ENCODE data around the gene EXD3. TPM values are rescaled to one million over a fixed set of nuclear protein-coding genes. Genes with fewer than 3 reads are reported as not detected.
"Not testable (repeated sequence)": the region's sequence is repeated elsewhere in the genome, so short reads cannot be mapped to it uniquely, and the experiment has no call there.

EXD3 gene
- total RNA-seq: 8.2 and 9.6 TPM in 2 replicates

- intact Hi-C loops (cut with micrococcal nuclease): loop anchor here (1.0 to 10.0 kb wide), 4 partner anchors 22 to 1178 kb away; partner anchors contain the start of genes ARRDC1 and QSOX2
Measured at GRCh38 chr9:137422604-137423513, at the start of gene EXD3, which contains the start of gene NOXA1. EXD3 (minus strand) TSS chr9:137423162; CDS start chr9:137395357, 27,805 bp downstream. NOXA1 (plus strand) TSS chr9:137423393; CDS start chr9:137423530, 137 bp downstream.

GRCh38 chr9:137470785-137471184 lies 47.8 kb upstream of the EXD3 start:
- intact Hi-C loops (cut with micrococcal nuclease): no loop called here

GRCh38 chr9:137467896-137468295 lies 44.9 kb upstream of the EXD3 start:
- intact Hi-C loops (cut with micrococcal nuclease): no loop called here

GRCh38 chr9:137467161-137467581 lies 44.2 kb upstream of the EXD3 start:
- intact Hi-C loops (cut with micrococcal nuclease): no loop called here

- intact Hi-C loops (cut with micrococcal nuclease): not testable (repeated sequence)
Measured at GRCh38 chr9:137466389-137467085, 43.6 kb upstream of the EXD3 start.

GRCh38 chr9:137465720-137466388 lies 42.9 kb upstream of the EXD3 start:
- intact Hi-C loops (cut with micrococcal nuclease): no loop called here

GRCh38 chr9:137465000-137465719 lies 42.2 kb upstream of the EXD3 start:
- intact Hi-C loops (cut with micrococcal nuclease): loop anchor here (5.0 kb wide), 1 partner anchor 313 kb away; no protein-coding TSS in a partner anchor

GRCh38 chr9:137464291-137464999 lies 41.5 kb upstream of the EXD3 start:
- intact Hi-C loops (cut with micrococcal nuclease): loop anchor here (5.0 kb wide), 1 partner anchor 312 kb away; no protein-coding TSS in a partner anchor

GRCh38 chr9:137463931-137464290 lies 40.9 kb upstream of the EXD3 start:
- intact Hi-C loops (cut with micrococcal nuclease): loop anchor here (5.0 kb wide), 1 partner anchor 312 kb away; no protein-coding TSS in a partner anchor

- intact Hi-C loops (cut with micrococcal nuclease): loop anchor here (5.0 kb wide), 1 partner anchor 311 kb away; no protein-coding TSS in a partner anchor
Measured at GRCh38 chr9:137462986-137463930, 40.3 kb upstream of the EXD3 start.

- intact Hi-C loops (cut with micrococcal nuclease): loop anchor here (5.0 kb wide), 1 partner anchor 310 kb away; no protein-coding TSS in a partner anchor
Measured at GRCh38 chr9:137462396-137462985, 39.5 kb upstream of the EXD3 start.

GRCh38 chr9:137461663-137462395 lies 38.9 kb upstream of the EXD3 start:
- intact Hi-C loops (cut with micrococcal nuclease): loop anchor here (2.0 to 5.0 kb wide), 2 partner anchors 39 to 310 kb away; partner anchors contain the start of genes EXD3 and NOXA1

GRCh38 chr9:137461316-137461662 lies 38.3 kb upstream of the EXD3 start:
- intact Hi-C loops (cut with micrococcal nuclease): loop anchor here (2.0 to 5.0 kb wide), 2 partner anchors 38 to 309 kb away; partner anchors contain the start of genes EXD3 and NOXA1

- intact Hi-C loops (cut with micrococcal nuclease): loop anchor here (2.0 to 5.0 kb wide), 2 partner anchors 38 to 308 kb away; partner anchors contain the start of genes EXD3 and NOXA1
Measured at GRCh38 chr9:137460363-137461315, 37.7 kb upstream of the EXD3 start.

- intact Hi-C loops (cut with micrococcal nuclease): loop anchor here (1.0 to 5.0 kb wide), 4 partner anchors 37 to 307 kb away; partner anchors contain the start of genes ARRDC1, EXD3, MRPL41 and NOXA1
Measured at GRCh38 chr9:137459601-137460362, 36.8 kb upstream of the EXD3 start.
